Measurements from ENCODE around the gene ARHGEF40.
"Not testable (repeated sequence)": the region's sequence is repeated elsewhere in the genome, so short reads cannot be mapped to it uniquely, and the experiment has no call there.

DNA sequence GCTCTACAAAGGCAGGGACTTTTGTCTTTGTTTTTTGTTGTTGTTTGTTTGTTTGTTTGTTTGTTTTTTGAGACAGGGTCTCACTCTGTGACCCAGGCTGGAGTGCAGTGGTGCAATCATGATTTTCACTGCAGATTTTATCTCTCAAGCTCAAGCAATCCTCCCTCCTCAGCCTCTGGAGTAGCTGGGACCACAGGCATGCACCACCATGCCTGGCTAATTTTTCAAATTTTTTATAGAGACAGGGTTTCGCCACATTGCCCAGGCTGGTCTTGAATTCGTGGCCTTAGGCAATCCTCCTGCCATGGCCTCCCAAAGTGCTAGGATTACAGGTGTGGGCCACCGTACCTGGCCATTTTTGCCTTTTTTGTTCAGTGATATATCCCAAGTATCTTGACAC, 29.2 kb upstream of the ARHGEF40 start:
- TF ChIP-seq, protein P1, sequence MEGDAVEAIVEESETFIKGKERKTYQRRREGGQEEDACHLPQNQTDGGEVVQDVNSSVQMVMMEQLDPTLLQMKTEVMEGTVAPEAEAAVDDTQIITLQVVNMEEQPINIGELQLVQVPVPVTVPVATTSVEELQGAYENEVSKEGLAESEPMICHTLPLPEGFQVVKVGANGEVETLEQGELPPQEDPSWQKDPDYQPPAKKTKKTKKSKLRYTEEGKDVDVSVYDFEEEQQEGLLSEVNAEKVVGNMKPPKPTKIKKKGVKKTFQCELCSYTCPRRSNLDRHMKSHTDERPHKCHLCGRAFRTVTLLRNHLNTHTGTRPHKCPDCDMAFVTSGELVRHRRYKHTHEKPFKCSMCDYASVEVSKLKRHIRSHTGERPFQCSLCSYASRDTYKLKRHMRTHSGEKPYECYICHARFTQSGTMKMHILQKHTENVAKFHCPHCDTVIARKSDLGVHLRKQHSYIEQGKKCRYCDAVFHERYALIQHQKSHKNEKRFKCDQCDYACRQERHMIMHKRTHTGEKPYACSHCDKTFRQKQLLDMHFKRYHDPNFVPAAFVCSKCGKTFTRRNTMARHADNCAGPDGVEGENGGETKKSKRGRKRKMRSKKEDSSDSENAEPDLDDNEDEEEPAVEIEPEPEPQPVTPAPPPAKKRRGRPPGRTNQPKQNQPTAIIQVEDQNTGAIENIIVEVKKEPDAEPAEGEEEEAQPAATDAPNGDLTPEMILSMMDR (IDR thresholded peaks at IDR 0.05; ENCODE audit: insufficient read depth, low read length, poor library complexity, severe bottlenecking): not testable (repeated sequence)
- TF ChIP-seq EZH2phosphoT487 (conservative IDR thresholded peaks at IDR 0.05; ENCODE audit: low read length): not testable (repeated sequence)
